GM12891 (cell line): ENCODE results near the gene MYMX.

ENCODE experiments used
- PAX5 ChIP-seq: IDR thresholded peaks from 2 replicates; pipeline ENCODE4 v1.6.1; 2011; ENCODE audit warnings: low read length, moderate library complexity, mild to moderate bottlenecking; ENCODE audit not compliant: insufficient read depth, severe bottlenecking
- POLR2A ChIP-seq: IDR thresholded peaks from 2 replicates; pipeline ENCODE4 v1.6.1; 2011; ENCODE audit warnings: low read depth, low read length, control low read depth
- POLR2AphosphoS5 ChIP-seq: IDR thresholded peaks from 2 replicates; pipeline ENCODE4 v1.6.1; 2011; ENCODE audit warnings: low read depth, low read length, control low read depth
- POU2F2 ChIP-seq: IDR thresholded peaks from 2 replicates; pipeline ENCODE4 v1.6.1; 2011; ENCODE audit warnings: low read depth, mild to moderate bottlenecking, control low read depth, low read length, moderate library complexity
- TAF1 ChIP-seq: IDR thresholded peaks from 2 replicates; pipeline ENCODE4 v1.6.1; 2011; ENCODE audit warnings: low read depth, low read length, control low read depth

GRCh38 chr6:44169154-44169553 lies 47.6 kb upstream of the MYMX start:
- no peak for TF ChIP-seq TAF1
- TF ChIP-seq POLR2A, result no peak
- no peak for TF ChIP-seq POLR2AphosphoS5
- TF ChIP-seq POU2F2, result no peak
- TF ChIP-seq PAX5, result no peak
